Liver (tissue), 9 donors: ENCODE data around the gene DCK. TPM values are rescaled to one million over a fixed set of nuclear protein-coding genes. Genes with fewer than 3 reads are reported as not detected.
"Not testable (repeated sequence)": the region's sequence is repeated elsewhere in the genome, so short reads cannot be mapped to it uniquely, and the experiment has no call there.

Source experiments
- DNase-seq: peaks from one replicate; pipeline ENCODE4 v3.0.0-alpha.2; 2017; ENCODE audit warnings: low spot score
- H3K27ac ChIP-seq, 2 donors: one replicate each; pipeline ENCODE4 v1.7.0; 2013; ENCODE audit warnings: inconsistent platforms in 2 of 2, low read length in 2 of 2, control low read depth in 1 of 2, low read depth in 1 of 2, mild to moderate bottlenecking in 1 of 2
- H3K27me3 ChIP-seq, 4 donors: one replicate each; pipeline versions ENCODE4 v1.6.1 to v1.7.0; 2013; ENCODE audit warnings: low read length in 3 of 4, inconsistent platforms in 1 of 4, mild to moderate bottlenecking in 1 of 4, moderate library complexity in 1 of 4; ENCODE audit not compliant: control insufficient read depth in 4 of 4, insufficient read depth in 4 of 4
- H3K36me3 ChIP-seq, 4 donors: one replicate each; pipeline versions ENCODE4 v1.6.1 to v1.7.0; 2013; ENCODE audit warnings: low read length in 3 of 4, mild to moderate bottlenecking in 3 of 4, low read depth in 1 of 4, moderate library complexity in 1 of 4; ENCODE audit not compliant: control insufficient read depth in 4 of 4, insufficient read depth in 3 of 4
- H3K4me1 ChIP-seq, 4 donors: one replicate each; pipeline versions ENCODE4 v1.6.1 to v1.7.0; 2013; ENCODE audit warnings: low read length in 3 of 4, mild to moderate bottlenecking in 3 of 4, moderate library complexity in 1 of 4; ENCODE audit not compliant: control insufficient read depth in 4 of 4, insufficient read depth in 4 of 4
- H3K4me3 ChIP-seq, 3 donors: one replicate each; pipeline versions ENCODE4 v1.6.1 to v1.7.0; 2013; ENCODE audit warnings: low read length in 3 of 3, control low read depth in 1 of 3, low read depth in 1 of 3, mild to moderate bottlenecking in 1 of 3
- H3K9ac ChIP-seq, 2 donors: one replicate each; pipeline ENCODE4 v1.7.0; 2013; ENCODE audit warnings: low read length in 2 of 2, mild to moderate bottlenecking in 2 of 2, moderate library complexity in 2 of 2, control low read depth in 1 of 2, low read depth in 1 of 2
- H3K9me3 ChIP-seq, 4 donors: one replicate each; pipeline versions ENCODE4 v1.6.1 to v1.7.0; 2013; ENCODE audit warnings: low read length in 3 of 4; ENCODE audit not compliant: control insufficient read depth in 4 of 4
- EGR1 ChIP-seq, 2 donors: IDR thresholded peaks; 2 replicates each; pipeline ENCODE4 v1.6.1; 2016 to 2018; ENCODE audit warnings: antibody characterized with exemption in 2 of 2, low read depth in 2 of 2
- FOXA1 ChIP-seq: IDR thresholded peaks from 2 replicates; pipeline ENCODE4 v1.6.1; 2016; ENCODE audit warnings: antibody characterized with exemption
- FOXA2 ChIP-seq: IDR thresholded peaks from 2 replicates; pipeline ENCODE4 v1.6.1; 2016; ENCODE audit warnings: antibody characterized with exemption
- GABPA ChIP-seq, 2 donors: IDR thresholded peaks in 1 of 2; conservative IDR thresholded peaks in 1 of 2; 2 replicates each; pipeline ENCODE4 v1.6.1; 2016; ENCODE audit warnings: antibody characterized with exemption in 2 of 2, mild to moderate bottlenecking in 1 of 2, moderate library complexity in 1 of 2
- HNF4A ChIP-seq, 2 donors: conservative IDR thresholded peaks; 2 replicates each; pipeline ENCODE4 v1.6.1; 2016; ENCODE audit warnings: antibody characterized with exemption in 2 of 2, mild to moderate bottlenecking in 2 of 2
- HNF4G ChIP-seq: IDR thresholded peaks from 2 replicates; pipeline ENCODE4 v1.6.1; 2016; ENCODE audit warnings: antibody characterized with exemption
- JUND ChIP-seq, 2 donors: IDR thresholded peaks; 2 replicates each; pipeline ENCODE4 v1.6.1; 2016; ENCODE audit warnings: antibody characterized with exemption in 2 of 2
- MAX ChIP-seq: IDR thresholded peaks from 2 replicates; pipeline ENCODE4 v1.6.1; 2016; ENCODE audit warnings: antibody characterized with exemption
- NR2F2 ChIP-seq: IDR thresholded peaks from 2 replicates; pipeline ENCODE4 v1.6.1; 2016; ENCODE audit warnings: antibody characterized with exemption
- RAD21 ChIP-seq, 2 donors: IDR thresholded peaks; 2 replicates each; pipeline ENCODE4 v1.6.1; 2016; ENCODE audit warnings: antibody characterized with exemption in 2 of 2, mild to moderate bottlenecking in 2 of 2
- REST ChIP-seq: IDR thresholded peaks from 2 replicates; pipeline ENCODE4 v1.6.1; 2016; ENCODE audit warnings: antibody characterized with exemption, mild to moderate bottlenecking
- RXRA ChIP-seq, 2 donors: IDR thresholded peaks; 2 replicates each; pipeline ENCODE4 v1.6.1; 2017 to 2018; ENCODE audit warnings: antibody characterized with exemption in 2 of 2, mild to moderate bottlenecking in 1 of 2
- TAF1 ChIP-seq: conservative IDR thresholded peaks from 2 replicates; pipeline ENCODE4 v1.6.1; 2016; ENCODE audit warnings: antibody characterized with exemption, mild to moderate bottlenecking
- ZBTB33 ChIP-seq: IDR thresholded peaks from 2 replicates; pipeline ENCODE4 v1.6.1; 2016; ENCODE audit warnings: antibody characterized with exemption
- WGBS: extraction: QIAGEN DNeasy Blood & Tissue Kit; methylation state at CpG from one replicate; pipeline ENCODE4 v1.1.7; 2013; 5-methylcytosine and 5-hydroxymethylcytosine counted together
- polyA plus RNA-seq, 2 donors: library from polyadenylated mRNA; stranded (reverse) in 1 of 2; unstranded in 1 of 2; fragments of 200-250 nt in 1 of 2; fragments of >200 nt in 1 of 2; fragmentation: Nextera tagmentation in 1 of 2; extraction: Ambion mirVana in 1 of 2; gene quantifications; one replicate each; pipeline versions ENCODE4 v1.2.1 to v1.2.3, GENCODE V29; 2013 to 2015
- total RNA-seq, 2 donors: library from RNA; depleted of rRNA; stranded (reverse); fragments of >200 nt; gene quantifications; one replicate each; pipeline ENCODE4 v1.2.3, GENCODE V29; 2014
- donor health status: healthy.
- donor health status: healthy.
- donor health status: healthy.
- donor health status: healthy.
- donor health status: healthy.

Gene DCK
- total and polyA plus RNA-seq, 4 donors = 2.8 to 55.9 (median 3.7) TPM

GRCh38 chr4:71029504-71029903, 36.1 kb downstream of the DCK start (continued):
- TF ChIP-seq REST (no peak), HNF4G (no peak), RXRA (IDR thresholded peaks at IDR 0.05) (no peak), RAD21 (IDR thresholded peaks at IDR 0.05) (no peak), FOXA1 (no peak), JUND (IDR thresholded peaks at IDR 0.05) (no peak), NR2F2 (no peak), HNF4A (conservative IDR thresholded peaks at IDR 0.05) (no peak), GABPA (IDR thresholded peaks at IDR 0.05 in 1 of 2, conservative IDR thresholded peaks at IDR 0.05 in 1 of 2) (no peak), TAF1 (no peak)

- 87% methylated on average over 10 of the region's 10 CpGs for WGBS
- DNase-seq, H3K4me1 ChIP-seq, H3K9me3 ChIP-seq, H3K9ac ChIP-seq, H3K27me3 ChIP-seq, H3K27ac ChIP-seq, H3K4me3 ChIP-seq, H3K36me3 ChIP-seq: not testable (repeated sequence)
Observed at GRCh38 chr4:71032106-71032505, 38.7 kb downstream of the DCK start.

GRCh38 chr4:71045256-71045655, 51.8 kb downstream of the DCK start:
- H3K4me1 ChIP-seq = no peaks in the 10 kb centered on the region
- no peak overlapping the region for H3K9ac ChIP-seq
- no peak overlapping the region for H3K4me3 ChIP-seq
- no peaks in the 10 kb centered on the region for H3K36me3 ChIP-seq
- H3K27ac ChIP-seq = no peak overlapping the region
- H3K9me3 ChIP-seq = no peaks in the 10 kb centered on the region
- DNase-seq = no peak
- TF ChIP-seq TAF1 (no peak), GABPA (IDR thresholded peaks at IDR 0.05 in 1 of 2, conservative IDR thresholded peaks at IDR 0.05 in 1 of 2) (no peak), MAX (no peak), ZBTB33 (no peak), NR2F2 (no peak), RXRA (IDR thresholded peaks at IDR 0.05) (no peak), FOXA2 (no peak), JUND (IDR thresholded peaks at IDR 0.05) (no peak), HNF4A (conservative IDR thresholded peaks at IDR 0.05) (no peak), EGR1 (IDR thresholded peaks at IDR 0.05; ENCODE audit: low read depth in 2 of 2) (no peak), FOXA1 (no peak), REST (no peak), HNF4G (no peak)
- 74% methylated on average over 4 of the region's 4 CpGs for WGBS
- H3K27me3 ChIP-seq = no peaks in the 10 kb centered on the region
